IMR-90 (cell line): ENCODE data around the gene KDM5A. TPM values are rescaled to one million over a fixed set of nuclear protein-coding genes. Genes with fewer than 3 reads are reported as not detected.

Experiments used
- ATAC-seq: fragments of 200-7000 bp; cut with Tn5 transposase; 2 replicates; pipeline ENCODE4 v1.9.1; 2020; ENCODE audit warnings: low read depth, mild to moderate bottlenecking, moderate library complexity
- BruUV-seq: library from RNA; stranded (reverse); fragments of 400-500 nt; replicated peaks from 2 replicates; lab custom pipeline; 2021; lab: Mats Ljungman, UMichigan
- CTCF ChIA-PET: fragments of 300-600 bp; formaldehyde crosslinking; extraction: SDS; loops from one replicate; lab custom pipeline; 2021; ENCODE audit warnings: antibody characterized with exemption; lab: Yijun Ruan, JAX
- POLR2A ChIA-PET: fragments of 300-600 bp; sonication (Branson Sonifier 250); formaldehyde crosslinking; loops from one replicate; lab custom pipeline; 2022; ENCODE audit warnings: antibody characterized with exemption; ENCODE audit not compliant: unreplicated experiment; lab: Charles Lee
- DNase-seq: peaks from one replicate; pipeline ENCODE4 v3.0.0; 2013
- H2AFZ ChIP-seq: replicated peaks from 2 replicates; pipeline ENCODE3; 2013; ENCODE audit warnings: low read length, mild to moderate bottlenecking; ENCODE audit not compliant: poor library complexity
- H2AK5ac ChIP-seq: 2 replicates; pipeline ENCODE4 v1.6.1; 2013; ENCODE audit warnings: low read depth, low read length, inconsistent platforms
- H2AK9ac ChIP-seq: replicated peaks from 2 replicates; pipeline ENCODE3; 2013; ENCODE audit warnings: mild to moderate bottlenecking, low read depth, low read length, moderate library complexity; ENCODE audit not compliant: poor library complexity
- H2BK120ac ChIP-seq: 2 replicates; pipeline ENCODE4 v1.6.1; 2013; ENCODE audit warnings: low read depth, low read length, inconsistent platforms
- H2BK15ac ChIP-seq: 3 replicates; pipeline ENCODE4 v1.6.1; 2013; ENCODE audit warnings: low read depth, low read length, inconsistent platforms
- H2BK20ac ChIP-seq: 2 replicates; pipeline ENCODE4 v1.6.1; 2013; ENCODE audit warnings: low read depth, mild to moderate bottlenecking, inconsistent platforms, low read length, moderate library complexity
- H2BK5ac ChIP-seq: 2 replicates; pipeline ENCODE4 v1.6.1; 2013; ENCODE audit warnings: mild to moderate bottlenecking, low read depth, low read length, inconsistent platforms; ENCODE audit not compliant: poor library complexity, severe bottlenecking
- H3K14ac ChIP-seq: replicated peaks from 2 replicates; pipeline ENCODE4 v1.6.1; 2013; ENCODE audit warnings: low read depth, low read length, inconsistent platforms
- H3K18ac ChIP-seq: 2 replicates; pipeline ENCODE4 v1.6.1; 2013; ENCODE audit warnings: low read depth, low read length, control low read depth
- H3K23ac ChIP-seq: 2 replicates; pipeline ENCODE4 v1.6.1; 2013; ENCODE audit warnings: low read depth, low read length, inconsistent platforms
- H3K27ac ChIP-seq: 2 replicates; pipeline ENCODE4 v1.5.1; 2013; ENCODE audit warnings: mild to moderate bottlenecking, control low read depth, low read length; ENCODE audit not compliant: insufficient read depth
- H3K27me3 ChIP-seq: 2 replicates; pipeline ENCODE4 v1.6.1; 2013; ENCODE audit warnings: low read length; ENCODE audit not compliant: control insufficient read depth, insufficient read depth
- H3K36me3 ChIP-seq: 2 replicates; pipeline ENCODE4 v1.6.1; 2013; ENCODE audit warnings: low read length, mixed read lengths; ENCODE audit not compliant: control insufficient read depth, insufficient read depth
- H3K4ac ChIP-seq: 2 replicates; pipeline ENCODE4 v1.6.1; 2013; ENCODE audit warnings: low read depth, low read length, inconsistent platforms
- H3K4me1 ChIP-seq: 2 replicates; pipeline ENCODE4 v1.6.1; 2013; ENCODE audit warnings: low read length, mixed read lengths; ENCODE audit not compliant: control insufficient read depth, insufficient read depth
- H3K4me2 ChIP-seq: 2 replicates; pipeline ENCODE4 v1.6.1; 2013; ENCODE audit warnings: low read depth, mild to moderate bottlenecking, control low read depth, low read length, moderate library complexity
- H3K4me3 ChIP-seq: 2 replicates; pipeline ENCODE4 v1.5.1; 2013; ENCODE audit warnings: low read depth, mild to moderate bottlenecking, control low read depth, low read length, moderate library complexity; ENCODE audit not compliant: insufficient read depth
- H3K56ac ChIP-seq: 2 replicates; pipeline ENCODE4 v1.6.1; 2013; ENCODE audit warnings: low read length, inconsistent platforms; ENCODE audit not compliant: insufficient read depth; ENCODE audit errors: extremely low read depth
- H3K79me1 ChIP-seq, 2 experiments: 2 replicates each; pipeline ENCODE4 v1.6.1; 2013; ENCODE audit warnings: low read length in 2 of 2, inconsistent platforms in 1 of 2, low read depth in 1 of 2
- H3K9ac ChIP-seq: 2 replicates; pipeline ENCODE4 v1.6.1; 2013; ENCODE audit warnings: low read depth, low read length, control low read depth
- H3K9me1 ChIP-seq: 2 replicates; pipeline ENCODE4 v1.6.1; 2013; ENCODE audit warnings: low read length, inconsistent platforms; ENCODE audit not compliant: insufficient read depth
- H3K9me3 ChIP-seq: 2 replicates; pipeline ENCODE4 v1.6.1; 2013; ENCODE audit warnings: low read length; ENCODE audit not compliant: control insufficient read depth, insufficient read depth
- H4K20me1 ChIP-seq: 2 replicates; pipeline ENCODE4 v1.6.1; 2013; ENCODE audit warnings: low read length, inconsistent platforms; ENCODE audit not compliant: insufficient read depth
- H4K5ac ChIP-seq: 2 replicates; pipeline ENCODE4 v1.6.1; 2013; ENCODE audit warnings: mild to moderate bottlenecking, low read depth, low read length, control low read depth
- H4K8ac ChIP-seq, 2 experiments: 2 replicates each; pipeline ENCODE4 v1.6.1; 2013; ENCODE audit warnings: low read depth in 2 of 2, low read length in 2 of 2, control low read depth in 1 of 2, inconsistent platforms in 1 of 2
- H4K91ac ChIP-seq: 2 replicates; pipeline ENCODE4 v1.6.1; 2013; ENCODE audit warnings: low read depth, low read length, inconsistent platforms; ENCODE audit not compliant: insufficient read depth
- MAZ ChIP-seq: IDR thresholded peaks from 2 replicates; pipeline ENCODE4 v1.6.1; 2012; ENCODE audit warnings: low read depth, mild to moderate bottlenecking, low read length, improper control_type of control experiment, moderate library complexity, borderline replicate concordance
- NFE2L2 ChIP-seq: fragments of 150-350 bp; IDR thresholded peaks from 2 replicates; pipeline ENCODE4 v1.6.1; 2016; ENCODE audit warnings: low read depth, mild to moderate bottlenecking, low read length
- SMC3 ChIP-seq: fragments of 150-350 bp; IDR thresholded peaks from 2 replicates; pipeline ENCODE4 v1.6.1; 2016; ENCODE audit warnings: low read depth, mild to moderate bottlenecking, antibody characterized with exemption, low read length, moderate library complexity
- USF2 ChIP-seq: fragments of 150-350 bp; IDR thresholded peaks from 2 replicates; pipeline ENCODE4 v1.6.1; 2017; ENCODE audit warnings: mild to moderate bottlenecking, antibody characterized with exemption, low read length, low read depth
- WGBS, 2 experiments: methylation state at CpG; one replicate each; pipeline versions ENCODE4 v1.1.5 to v1.1.7; 2013; ENCODE audit warnings: missing lambda C conversion rate in 2 of 2; ENCODE audit not compliant: insufficient read length in 1 of 2; ENCODE audit errors: extremely low coverage in 2 of 2; 5-methylcytosine and 5-hydroxymethylcytosine counted together
- dilution Hi-C: fragments of 300-500 bp; cut with HindIII; formaldehyde crosslinking; loops from one replicate; pipeline ENCODE4 v1.14.3; 2018; ENCODE audit warnings: low sequenced_read_pairs; ENCODE audit not compliant: unreplicated experiment
- in situ Hi-C: fragments of 300-500 bp; cut with MboI; formaldehyde crosslinking; loops from 3 replicates; pipeline ENCODE4 v1.14.3; 2019; ENCODE audit warnings: low sequenced_read_pairs, inconsistent platforms, mixed read lengths
- intact Hi-C: fragments of 100-400 bp; cut with micrococcal nuclease; formaldehyde crosslinking; loops from 2 replicates; pipeline ENCODE4 v1.10.0; 2022
- polyA plus RNA-seq, 3 experiments: library from polyadenylated mRNA; depleted of rRNA; stranded (reverse); fragments of >200 nt; gene quantifications; 2 replicates each; pipeline ENCODE4 v1.2.3, GENCODE V29; 2012; ENCODE audit warnings: low replicate concordance in 1 of 3
- total RNA-seq: library from RNA; depleted of rRNA; stranded (reverse); fragments of >200 nt; gene quantifications from 2 replicates; pipeline ENCODE4 v1.2.3, GENCODE V29; 2012
- TF ChIP-seq, protein P1 (sequence below): conservative IDR thresholded peaks from 2 replicates; pipeline ENCODE4 v1.5.1; 2012; ENCODE audit warnings: mild to moderate bottlenecking, low read depth, low read length, improper control_type of control experiment

Gene KDM5A
- total and polyA plus RNA-seq, 2 of the 4 experiments (the other 2 are of a cell fraction), result 7.9 to 95.9 TPM

GRCh38 chr12:325906-326305 is 63.2 kb downstream of the KDM5A start:
- Histone ChIP-seq H3K36me3 (peaks cover 37% of the 10 kb centered on the region), H2BK20ac (no peak overlapping the region), H3K23ac (no peak overlapping the region), H3K9me3 (no peaks in the 10 kb centered on the region), H3K27ac (no peak overlapping the region), H2BK15ac (no peak overlapping the region), H4K8ac (no peak overlapping the region), H3K9me1 (no peaks in the 10 kb centered on the region), H2AK5ac (no peak overlapping the region), H4K20me1 (peaks cover 4% of the 10 kb centered on the region; the same call in 1 of the 2 replicates), H2BK120ac (no peak overlapping the region), H3K9ac (no peak overlapping the region), H3K4me3 (no peak overlapping the region), H2BK5ac (no peak overlapping the region), H3K18ac (no peak overlapping the region), H3K56ac (no peak overlapping the region), H3K4me2 (no peak overlapping the region), H3K27me3 (no peaks in the 10 kb centered on the region), H3K79me1 (peaks cover 0 to 7% of the 10 kb centered on the region in 2 experiments; a peak in 3 of 4 replicates), H4K91ac (no peak overlapping the region), H3K14ac (no peak overlapping the region), H3K4me1 (no peaks in the 10 kb centered on the region), H3K4ac (no peak overlapping the region), H2AFZ (no peak overlapping the region), H4K5ac (no peak overlapping the region), H2AK9ac (no peak overlapping the region)
- ATAC-seq (no peak), DNase-seq (no peak)
- CTCF ChIA-PET, result no interaction called here
- dilution Hi-C loops, result no loop called here
- TF ChIP-seq, protein P1, sequence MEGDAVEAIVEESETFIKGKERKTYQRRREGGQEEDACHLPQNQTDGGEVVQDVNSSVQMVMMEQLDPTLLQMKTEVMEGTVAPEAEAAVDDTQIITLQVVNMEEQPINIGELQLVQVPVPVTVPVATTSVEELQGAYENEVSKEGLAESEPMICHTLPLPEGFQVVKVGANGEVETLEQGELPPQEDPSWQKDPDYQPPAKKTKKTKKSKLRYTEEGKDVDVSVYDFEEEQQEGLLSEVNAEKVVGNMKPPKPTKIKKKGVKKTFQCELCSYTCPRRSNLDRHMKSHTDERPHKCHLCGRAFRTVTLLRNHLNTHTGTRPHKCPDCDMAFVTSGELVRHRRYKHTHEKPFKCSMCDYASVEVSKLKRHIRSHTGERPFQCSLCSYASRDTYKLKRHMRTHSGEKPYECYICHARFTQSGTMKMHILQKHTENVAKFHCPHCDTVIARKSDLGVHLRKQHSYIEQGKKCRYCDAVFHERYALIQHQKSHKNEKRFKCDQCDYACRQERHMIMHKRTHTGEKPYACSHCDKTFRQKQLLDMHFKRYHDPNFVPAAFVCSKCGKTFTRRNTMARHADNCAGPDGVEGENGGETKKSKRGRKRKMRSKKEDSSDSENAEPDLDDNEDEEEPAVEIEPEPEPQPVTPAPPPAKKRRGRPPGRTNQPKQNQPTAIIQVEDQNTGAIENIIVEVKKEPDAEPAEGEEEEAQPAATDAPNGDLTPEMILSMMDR, result no peak
- TF ChIP-seq NFE2L2, result no peak
- TF ChIP-seq MAZ, result no peak
- no peak for TF ChIP-seq USF2
- no peak for TF ChIP-seq SMC3
- POLR2A ChIA-PET, result no interaction called here
- intact Hi-C loops, result loop anchor here (2.0 to 10.0 kb wide), 2 partner anchors 41 to 219 kb away; no protein-coding TSS in a partner anchor
- in situ Hi-C loops, result no loop called here
- BruUV-seq, result no TSS peak
- WGBS, 2 experiments, result 100% methylated on average over 1 of the region's 6 CpGs; no CpG with 5 or more reads in 1 of the 2 experiments
